PC-3 (cell line): ENCODE data around the gene MICU1. TPM values are rescaled to one million over a fixed set of nuclear protein-coding genes. Genes with fewer than 3 reads are reported as not detected.
"Not testable (repeated sequence)": the region's sequence is repeated elsewhere in the genome, so short reads cannot be mapped to it uniquely, and the experiment has no call there.

Source experiments
- ATAC-seq: fragments of 200-7000 bp; cut with Tn5 transposase; 2 replicates; pipeline ENCODE4 v1.9.1; 2020; ENCODE audit warnings: mild to moderate bottlenecking, moderate library complexity
- BruUV-seq: library from RNA; stranded (reverse); fragments of 400-500 nt; replicated peaks from 2 replicates; lab custom pipeline; 2021; lab: Mats Ljungman, UMichigan
- CTCF ChIA-PET: fragments of 300-600 bp; sonication (Branson Sonifier 250); formaldehyde crosslinking; loops from one replicate; lab custom pipeline; 2022; ENCODE audit warnings: antibody characterized with exemption; lab: Charles Lee
- POLR2A ChIA-PET: fragments of 300-600 bp; sonication (Branson Sonifier 250); formaldehyde crosslinking; loops from one replicate; lab custom pipeline; 2022; ENCODE audit warnings: antibody characterized with exemption; ENCODE audit not compliant: unreplicated experiment; lab: Charles Lee
- DNase-seq: peaks from one replicate; pipeline ENCODE4 v3.0.0-alpha.2; 2015
- H2AFZ ChIP-seq: fragments of 300-600 bp; sonication (generic); 2 replicates; pipeline ENCODE4 v1.6.0; 2016; ENCODE audit warnings: antibody characterized with exemption, low read length
- H3F3A ChIP-seq: fragments of 300-600 bp; sonication (generic); one replicate; pipeline ENCODE4 v1.6.0; 2017; ENCODE audit warnings: antibody characterized with exemption, low read length, control low read depth, mild to moderate bottlenecking; ENCODE audit not compliant: unreplicated experiment
- H3K27ac ChIP-seq: fragments of 300-600 bp; sonication (generic); 2 replicates; pipeline ENCODE4 v1.5.1; 2016; ENCODE audit warnings: mild to moderate bottlenecking, low read length
- H3K27me3 ChIP-seq: fragments of 300-600 bp; sonication (generic); 2 replicates; pipeline ENCODE4 v1.6.1; 2016; ENCODE audit warnings: low read length, mixed read lengths
- H3K36me3 ChIP-seq: fragments of 300-600 bp; sonication (generic); 2 replicates; pipeline ENCODE4 v1.6.1; 2016; ENCODE audit warnings: low read depth, mixed run types, low read length, mixed read lengths
- H3K4me1 ChIP-seq: fragments of 300-600 bp; sonication (generic); 2 replicates; pipeline ENCODE4 v1.5.1; 2016; ENCODE audit warnings: low read length; ENCODE audit not compliant: insufficient read depth
- H3K4me2 ChIP-seq: fragments of 300-600 bp; sonication (generic); 2 replicates; pipeline ENCODE4 v1.6.0; 2016; ENCODE audit warnings: low read length
- H3K4me3 ChIP-seq: fragments of 300-600 bp; sonication (generic); 2 replicates; pipeline ENCODE4 v1.5.1; 2016; ENCODE audit warnings: mild to moderate bottlenecking, low read length, mixed read lengths
- H3K79me2 ChIP-seq: fragments of 300-600 bp; sonication (generic); 2 replicates; pipeline ENCODE4 v1.6.1; 2017; ENCODE audit warnings: low read length, mixed read lengths
- H3K9ac ChIP-seq: fragments of 300-600 bp; sonication (generic); 2 replicates; pipeline ENCODE4 v1.6.0; 2016; ENCODE audit warnings: mild to moderate bottlenecking, low read length
- H3K9me2 ChIP-seq: fragments of 300-600 bp; sonication (generic); replicated peaks from 2 replicates; pipeline ENCODE4 v1.6.1; 2016; ENCODE audit warnings: mixed run types, low read length, mixed read lengths
- H3K9me3 ChIP-seq: fragments of 300-600 bp; sonication (generic); 2 replicates; pipeline ENCODE4 v1.6.1; 2016; ENCODE audit warnings: low read length, mixed read lengths
- H4K20me1 ChIP-seq: fragments of 300-600 bp; sonication (generic); 2 replicates; pipeline ENCODE4 v1.6.1; 2016; ENCODE audit warnings: low read length, mixed read lengths
- EZH2 ChIP-seq: fragments of 300-600 bp; sonication (generic); IDR thresholded peaks from one replicate; pipeline ENCODE4 v1.6.1; 2017; ENCODE audit warnings: antibody characterized with exemption, mild to moderate bottlenecking, low read length; ENCODE audit not compliant: unreplicated experiment
- EZH2phosphoT487 ChIP-seq: fragments of 300-600 bp; sonication (generic); IDR thresholded peaks from 2 replicates; pipeline ENCODE4 v1.6.1; 2018; ENCODE audit warnings: mild to moderate bottlenecking, antibody characterized with exemption, low read length, borderline replicate concordance
- intact Hi-C: fragments of 100-400 bp; cut with micrococcal nuclease; formaldehyde crosslinking; loops from 2 replicates; pipeline ENCODE4 v1.9.0; 2023
- total RNA-seq: library from RNA; depleted of rRNA; stranded (reverse); fragments of >200 nt; gene quantifications from 2 replicates; pipeline ENCODE4 v1.2.3, GENCODE V29; 2014
- TF ChIP-seq, protein P1 (sequence below): fragments of 300-600 bp; sonication (generic); conservative IDR thresholded peaks from 2 replicates; pipeline ENCODE4 v1.5.1; 2017; ENCODE audit warnings: antibody characterized with exemption, low read depth, mild to moderate bottlenecking, low read length

The MICU1 gene
- total RNA-seq, 1 experiment from 2014 or later = 19.8 TPM

DNA sequence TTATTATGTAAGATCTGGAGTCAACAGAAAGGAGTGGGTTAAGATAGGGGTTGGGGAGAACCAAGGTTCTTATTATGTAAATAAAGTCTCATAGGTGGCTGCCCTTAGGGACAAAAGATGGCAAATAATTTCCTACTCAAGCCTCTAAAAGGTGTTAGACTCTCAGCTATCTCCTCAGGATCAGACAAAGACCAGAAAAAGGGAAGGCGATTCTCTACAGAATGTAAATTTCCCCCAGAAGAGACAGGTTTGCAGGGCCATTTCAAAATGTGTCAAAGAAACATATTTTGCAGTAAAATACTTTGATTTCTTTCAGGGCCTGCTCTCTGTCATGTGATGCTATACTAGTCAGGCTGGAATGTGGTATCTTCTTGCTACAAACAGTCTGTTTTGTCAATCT lies 80.3 kb downstream of the MICU1 start:
- H3K27ac ChIP-seq = no peak overlapping the region
- H3K9ac ChIP-seq = no peak overlapping the region
- CTCF ChIA-PET = no interaction called here
- no peaks in the 10 kb centered on the region for H3K27me3 ChIP-seq
- H3K4me2 ChIP-seq = no peak overlapping the region
- H3K9me3 ChIP-seq = no peaks in the 10 kb centered on the region
- no peak overlapping the region for H3K4me3 ChIP-seq
- no peaks in the 10 kb centered on the region for H3K79me2 ChIP-seq
- peaks cover 12% of the 10 kb centered on the region; the same call in 1 of the 2 replicates for H3K36me3 ChIP-seq
- no TSS peak for BruUV-seq
- H3K9me2 ChIP-seq = no peaks in the 10 kb centered on the region
- no peak for TF ChIP-seq EZH2
- TF ChIP-seq, protein P1, sequence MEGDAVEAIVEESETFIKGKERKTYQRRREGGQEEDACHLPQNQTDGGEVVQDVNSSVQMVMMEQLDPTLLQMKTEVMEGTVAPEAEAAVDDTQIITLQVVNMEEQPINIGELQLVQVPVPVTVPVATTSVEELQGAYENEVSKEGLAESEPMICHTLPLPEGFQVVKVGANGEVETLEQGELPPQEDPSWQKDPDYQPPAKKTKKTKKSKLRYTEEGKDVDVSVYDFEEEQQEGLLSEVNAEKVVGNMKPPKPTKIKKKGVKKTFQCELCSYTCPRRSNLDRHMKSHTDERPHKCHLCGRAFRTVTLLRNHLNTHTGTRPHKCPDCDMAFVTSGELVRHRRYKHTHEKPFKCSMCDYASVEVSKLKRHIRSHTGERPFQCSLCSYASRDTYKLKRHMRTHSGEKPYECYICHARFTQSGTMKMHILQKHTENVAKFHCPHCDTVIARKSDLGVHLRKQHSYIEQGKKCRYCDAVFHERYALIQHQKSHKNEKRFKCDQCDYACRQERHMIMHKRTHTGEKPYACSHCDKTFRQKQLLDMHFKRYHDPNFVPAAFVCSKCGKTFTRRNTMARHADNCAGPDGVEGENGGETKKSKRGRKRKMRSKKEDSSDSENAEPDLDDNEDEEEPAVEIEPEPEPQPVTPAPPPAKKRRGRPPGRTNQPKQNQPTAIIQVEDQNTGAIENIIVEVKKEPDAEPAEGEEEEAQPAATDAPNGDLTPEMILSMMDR = no peak
- no peak for TF ChIP-seq EZH2phosphoT487
- intact Hi-C loops = no loop called here
- H2AFZ ChIP-seq = no peak overlapping the region
- DNase-seq = no peak
- no peaks in the 10 kb centered on the region for H3F3A ChIP-seq
- H4K20me1 ChIP-seq = no peaks in the 10 kb centered on the region
- POLR2A ChIA-PET = no interaction called here
- ATAC-seq = no peak
- H3K4me1 ChIP-seq = peaks cover 3% of the 10 kb centered on the region; the same call in 1 of the 2 replicates

DNA sequence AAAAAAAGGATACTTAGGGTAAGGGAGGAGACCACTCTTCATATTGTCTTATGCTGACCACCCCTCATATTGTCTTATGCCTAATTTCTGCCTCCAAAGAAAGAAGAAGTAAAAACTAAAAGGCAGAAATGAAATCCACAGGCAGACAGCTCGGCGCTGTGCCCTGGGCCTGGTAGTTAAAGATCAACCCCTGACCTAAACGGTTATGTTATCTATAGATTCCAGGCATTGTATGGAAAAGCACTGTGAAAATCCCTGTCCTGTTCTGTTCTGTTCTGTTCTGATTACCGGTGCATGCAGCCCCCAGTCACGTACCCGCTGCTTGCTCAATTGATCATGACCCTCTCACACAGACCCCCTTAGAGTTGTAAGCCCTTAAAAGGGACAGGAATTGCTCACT lies 82.0 kb downstream of the MICU1 start:
- H2AFZ ChIP-seq, intact Hi-C loops, H4K20me1 ChIP-seq, H3K9me3 ChIP-seq, H3K9ac ChIP-seq, H3K27me3 ChIP-seq, DNase-seq, POLR2A ChIA-PET, H3K9me2 ChIP-seq, H3K79me2 ChIP-seq, H3K4me2 ChIP-seq, H3F3A ChIP-seq, CTCF ChIA-PET, BruUV-seq, H3K4me1 ChIP-seq, H3K27ac ChIP-seq, ATAC-seq, H3K4me3 ChIP-seq: not testable (repeated sequence)
- peaks cover 12% of the 10 kb centered on the region; the same call in 1 of the 2 replicates for H3K36me3 ChIP-seq

DNA sequence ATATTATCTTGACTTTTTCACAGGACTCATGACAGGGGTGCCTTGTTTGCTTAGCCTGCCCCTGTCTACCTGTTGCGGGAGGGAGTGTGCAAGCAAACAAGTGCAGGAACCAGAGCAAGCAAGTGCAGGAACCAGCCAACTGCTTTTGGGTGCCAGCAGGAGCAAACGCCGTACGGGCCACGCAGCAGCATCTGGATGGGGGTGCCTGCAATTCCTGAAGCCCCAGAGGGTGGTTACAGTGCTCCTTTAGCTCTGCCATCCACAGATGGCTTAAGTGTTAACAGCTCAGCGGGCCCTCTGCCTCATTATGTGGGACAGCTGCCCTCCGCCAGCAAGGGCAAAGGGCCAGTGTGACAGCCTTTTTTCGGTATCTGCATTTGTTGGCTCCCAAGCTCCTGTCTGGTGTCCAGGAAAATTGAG lies 83.5 kb downstream of the MICU1 start:
- Histone ChIP-seq H3K79me2 (no peaks in the 10 kb centered on the region), H3K9ac (no peak overlapping the region), H3K27me3 (no peaks in the 10 kb centered on the region), H3K4me2 (no peak overlapping the region), H3K27ac (no peak overlapping the region), H3F3A (no peaks in the 10 kb centered on the region), H3K9me3 (no peaks in the 10 kb centered on the region), H3K36me3 (peaks cover 12% of the 10 kb centered on the region; the same call in 1 of the 2 replicates), H4K20me1 (no peaks in the 10 kb centered on the region), H3K4me1 (no peaks in the 10 kb centered on the region), H3K4me3 (no peak overlapping the region), H2AFZ (no peak overlapping the region), H3K9me2 (no peaks in the 10 kb centered on the region)
- POLR2A ChIA-PET = no interaction called here
- ATAC-seq = no peak
- no peak for DNase-seq
- intact Hi-C loops = no loop called here
- CTCF ChIA-PET = no interaction called here
- TF ChIP-seq EZH2phosphoT487 (no peak), EZH2 (no peak)
- TF ChIP-seq, protein P1 = no peak
- BruUV-seq = no TSS peak
